HG03442 (cell line): ENCODE results near the gene IFNA16.
"Not testable (repeated sequence)": the region's sequence is repeated elsewhere in the genome, so short reads cannot be mapped to it uniquely, and the experiment has no call there.

ENCODE experiments used
- ATAC-seq: cut with Tn5 transposase; IDR thresholded peaks from one replicate; pipeline ENCODE4 v1.9.1; 2021; ENCODE audit warnings: mild to moderate bottlenecking, moderate library complexity; ENCODE audit not compliant: unreplicated experiment

Gene IFNA16

GRCh38 chr9:21202105-21202504 is 15.0 kb downstream of the IFNA16 start, which contains the start of gene IFNA7:
TSS of gene IFNA7 (minus strand) at chr9:21202205. CDS start at chr9:21202165, 40 bp downstream.
- not testable (repeated sequence) for ATAC-seq

GRCh38 chr9:21194867-21195776 is 22.0 kb downstream of the IFNA16 start:
- peak; percentile 95 for ATAC-seq

GRCh38 chr9:21187487-21187886 is 29.6 kb downstream of the IFNA16 start, which contains the start of gene IFNA4:
TSS of gene IFNA4 (minus strand) at chr9:21187587. CDS start at chr9:21187531, 56 bp downstream.
- ATAC-seq = not testable (repeated sequence)

- ATAC-seq = peak; percentile 96
These were observed 34.0 kb downstream of the IFNA16 start for GRCh38 chr9:21182810-21183736.

GRCh38 chr9:21174671-21175070 is 42.4 kb downstream of the IFNA16 start:
- ATAC-seq = no peak

DNA sequence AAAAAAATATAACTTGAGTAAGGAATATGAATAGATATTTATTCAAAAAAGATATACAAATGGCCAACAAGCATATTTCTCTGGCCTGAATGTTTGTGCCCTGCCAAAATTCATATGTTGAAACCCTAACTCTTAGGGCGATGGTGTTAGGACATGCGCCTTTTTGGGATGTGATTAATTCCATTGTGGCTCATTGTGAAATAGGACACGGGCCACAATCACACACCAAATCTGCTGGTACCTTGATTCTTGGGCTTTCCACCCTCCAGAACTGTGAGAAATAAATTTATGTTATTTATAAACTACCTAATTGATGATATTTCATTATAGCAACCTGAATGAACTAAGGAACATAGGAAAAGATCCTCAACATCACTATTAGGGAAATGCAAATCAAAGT is 45.0 kb downstream of the IFNA16 start:
- no peak for ATAC-seq

- no peak for ATAC-seq
These were observed 45.8 kb downstream of the IFNA16 start for GRCh38 chr9:21171351-21171750.

DNA sequence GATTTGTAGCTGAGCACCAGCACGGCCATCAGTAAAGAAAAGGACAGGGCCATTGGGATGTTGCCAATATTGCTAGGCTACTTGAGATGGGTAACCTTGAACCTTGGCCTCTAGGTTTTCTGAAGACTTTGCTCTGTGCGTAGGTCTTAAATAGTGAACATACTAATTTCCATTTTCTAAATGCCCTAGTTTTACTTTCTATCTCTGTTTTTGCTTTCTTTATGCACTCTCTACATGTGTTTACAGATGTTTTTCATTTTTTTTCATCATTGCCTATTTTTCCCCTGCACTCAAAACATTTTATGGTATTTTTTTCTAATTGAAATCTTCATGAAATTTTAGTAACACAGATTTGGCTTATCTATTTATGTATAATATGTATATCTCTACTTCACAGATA is 50.6 kb downstream of the IFNA16 start, which contains the start of gene IFNA21:
Gene IFNA21 (minus strand): TSS at position 101 of the 400 bp plus-strand sequence. CDS start 48 bp downstream, at position 53.
- not testable (repeated sequence) for ATAC-seq
